Esophagus squamous epithelium (tissue), 5 donors: ENCODE measurements around the gene APC. TPM values are rescaled to one million over a fixed set of nuclear protein-coding genes. Genes with fewer than 3 reads are reported as not detected.
"Not testable (repeated sequence)": the region's sequence is repeated elsewhere in the genome, so short reads cannot be mapped to it uniquely, and the experiment has no call there.

Experiments
- DNase-seq: peaks from one replicate; lab custom pipeline; 2025; lab: John Stamatoyannopoulos, UW
- H3K27ac ChIP-seq, 4 donors: fragments of 200-600 bp; sonication (generic); one replicate each; pipeline ENCODE4 v1.5.1; 2016 to 2019; ENCODE audit warnings: mild to moderate bottlenecking in 1 of 4
- H3K27me3 ChIP-seq, 4 donors: fragments of 200-600 bp; sonication (generic); 1 replicate in 3 of 4; 2 replicates in 1 of 4; pipeline versions ENCODE4 v1.5.1 to v1.6.0; 2017 to 2021; ENCODE audit warnings: antibody characterized with exemption in 1 of 4
- H3K36me3 ChIP-seq, 3 donors: fragments of 200-600 bp; sonication (generic); one replicate each; pipeline ENCODE4 v1.5.1; 2016 to 2019
- H3K4me1 ChIP-seq, 3 donors: fragments of 200-600 bp; sonication (generic); one replicate each; pipeline ENCODE4 v1.5.1; 2017 to 2019
- H3K4me3 ChIP-seq, 4 donors: fragments of 200-600 bp; sonication (generic); 1 replicate in 3 of 4; 2 replicates in 1 of 4; pipeline ENCODE4 v1.5.1; 2016 to 2019; ENCODE audit warnings: mild to moderate bottlenecking in 2 of 4, moderate library complexity in 1 of 4
- H3K9me3 ChIP-seq, 3 donors: fragments of 200-600 bp; sonication (generic); one replicate each; pipeline ENCODE4 v1.5.1; 2016 to 2019
- CTCF ChIP-seq, 6 experiments: fragments of 450-650 bp in 4 of 6; fragments of 200-600 bp in 2 of 6; sonication (generic) in 2 of 6; IDR thresholded peaks; one replicate each; pipeline ENCODE4 v1.5.1; 2016 to 2019; ENCODE audit warnings: antibody characterized with exemption in 6 of 6, mild to moderate bottlenecking in 4 of 6, moderate library complexity in 4 of 6
- POLR2A ChIP-seq, 4 donors: fragments of 450-650 bp; IDR thresholded peaks; one replicate each; pipeline ENCODE4 v1.6.1; 2017; ENCODE audit warnings: antibody characterized with exemption in 4 of 4, mild to moderate bottlenecking in 4 of 4, moderate library complexity in 3 of 4
- WGBS, 2 donors: methylation state at CpG; one replicate each; pipeline ENCODE4 v1.1.5; 2018; 5-methylcytosine and 5-hydroxymethylcytosine counted together
- intact Hi-C: fragments of 100-400 bp; cut with DNase I; formaldehyde crosslinking; loops from one replicate; pipeline ENCODE4 v1.15.0; 2022
- total RNA-seq, 4 donors: library from RNA; depleted of rRNA; stranded (reverse); fragments of >200 nt; gene quantifications; one replicate each; pipeline ENCODE4 v1.1.0, GENCODE V29; 2016
- donor health status: DM: yes; HTN: yes; CAD: no.

Gene APC
- total RNA-seq, 4 donors from 2014 or later, result 34.7 to 75.0 (median 58.1) TPM

GRCh38 chr5:112880219-112880964 is 142.7 kb downstream of the APC start:
- intact Hi-C loops, result no loop called here

GRCh38 chr5:112883192-112883591 is 145.5 kb downstream of the APC start:
- H3K36me3 ChIP-seq, result peaks cover 18 to 96% (median 19%) of the 10 kb centered on the region in 3 donors
- no peak overlapping the region for H3K4me3 ChIP-seq
- no peaks in the 10 kb centered on the region for H3K27me3 ChIP-seq
- no peak overlapping the region for H3K27ac ChIP-seq
- no peak for TF ChIP-seq POLR2A (IDR thresholded peaks at IDR 0.05)
- peaks cover 0 to 16% (median 6%) of the 10 kb centered on the region in 3 donors for H3K4me1 ChIP-seq
- no peak for DNase-seq
- intact Hi-C loops, result no loop called here
- WGBS, 2 donors, result 95 to 97% methylated on average over 2 of the region's 2 CpGs
- H3K9me3 ChIP-seq, result no peaks in the 10 kb centered on the region

More at GRCh38 chr5:112880219-112880964, 142.7 kb downstream of the APC start:
- no peaks in the 10 kb centered on the region for H3K27me3 ChIP-seq
- 49 to 60% methylated on average over 2 of the region's 2 CpGs for WGBS, 2 donors
- no peaks in the 10 kb centered on the region for H3K9me3 ChIP-seq
- no peak overlapping the region for H3K27ac ChIP-seq
- H3K4me3 ChIP-seq, result no peak overlapping the region
- TF ChIP-seq CTCF (IDR thresholded peaks at IDR 0.05), result no peak
- TF ChIP-seq POLR2A (IDR thresholded peaks at IDR 0.05), result no peak
- peaks cover 5 to 97% (median 11%) of the 10 kb centered on the region in 3 donors for H3K36me3 ChIP-seq
- DNase-seq, result no peak
- peaks cover 0 to 19% (median 6%) of the 10 kb centered on the region in 3 donors for H3K4me1 ChIP-seq

GRCh38 chr5:112885001-112885400 is 147.3 kb downstream of the APC start:
- 82 to 85% methylated on average over 3 of the region's 3 CpGs for WGBS, 2 donors
- H3K27me3 ChIP-seq, result no peaks in the 10 kb centered on the region
- H3K9me3 ChIP-seq, result no peaks in the 10 kb centered on the region
- TF ChIP-seq POLR2A (IDR thresholded peaks at IDR 0.05) (no peak), CTCF (IDR thresholded peaks at IDR 0.05) (no peak)
- no peak overlapping the region for H3K27ac ChIP-seq
- no peak overlapping the region for H3K4me3 ChIP-seq
- DNase-seq, result no peak
- peaks cover 18 to 88% (median 19%) of the 10 kb centered on the region in 3 donors for H3K36me3 ChIP-seq
- peaks cover 0 to 6% (median 0%) of the 10 kb centered on the region in 3 donors for H3K4me1 ChIP-seq
- intact Hi-C loops, result no loop called here

- Histone ChIP-seq H3K4me3 (no peak overlapping the region), H3K9me3 (no peaks in the 10 kb centered on the region), H3K27ac (no peak overlapping the region), H3K27me3 (no peaks in the 10 kb centered on the region), H3K36me3 (peaks cover 18 to 84% (median 19%) of the 10 kb centered on the region in 3 donors), H3K4me1 (peaks cover 0 to 6% (median 0%) of the 10 kb centered on the region in 3 donors)
- TF ChIP-seq CTCF (IDR thresholded peaks at IDR 0.05) (no peak), POLR2A (IDR thresholded peaks at IDR 0.05) (no peak)
- 60% methylated on average over 2 of the region's 4 CpGs; no CpG with 5 or more reads in 1 of the 2 donors for WGBS, 2 donors
- DNase-seq, result no peak
- intact Hi-C loops, result no loop called here
Measured at GRCh38 chr5:112886975-112887374, 149.3 kb downstream of the APC start.

- DNase-seq, H3K4me1 ChIP-seq, intact Hi-C loops, H3K9me3 ChIP-seq, H3K27ac ChIP-seq, H3K27me3 ChIP-seq, H3K4me3 ChIP-seq: not testable (repeated sequence)
- WGBS, 2 donors, result 86 to 87% methylated on average over 8 of the region's 8 CpGs
- peaks cover 0 to 80% (median 6%) of the 10 kb centered on the region in 3 donors for H3K36me3 ChIP-seq
Measured at GRCh38 chr5:112892066-112892465, 154.4 kb downstream of the APC start.

GRCh38 chr5:112892776-112893175 is 155.1 kb downstream of the APC start:
- intact Hi-C loops, result no loop called here
- Histone ChIP-seq H3K36me3 (peaks cover 0 to 79% (median 6%) of the 10 kb centered on the region in 3 donors), H3K4me1 (no peaks in the 10 kb centered on the region), H3K27ac (no peak overlapping the region), H3K4me3 (no peak overlapping the region), H3K9me3 (no peaks in the 10 kb centered on the region), H3K27me3 (no peaks in the 10 kb centered on the region)
- WGBS, 2 donors, result 92 to 93% methylated on average over 13 of the region's 13 CpGs
- TF ChIP-seq POLR2A (IDR thresholded peaks at IDR 0.05) (no peak), CTCF (IDR thresholded peaks at IDR 0.05) (no peak)
- DNase-seq, result no peak
